GM21737 (cell line): ENCODE results near the gene DMRTB1.
"Not testable (repeated sequence)": the region's sequence is repeated elsewhere in the genome, so short reads cannot be mapped to it uniquely, and the experiment has no call there.

Source experiments
- ATAC-seq: cut with Tn5 transposase; IDR thresholded peaks from one replicate; pipeline ENCODE4 v1.9.1; 2021; ENCODE audit warnings: mild to moderate bottlenecking, moderate library complexity; ENCODE audit not compliant: unreplicated experiment

DMRTB1 gene

DNA sequence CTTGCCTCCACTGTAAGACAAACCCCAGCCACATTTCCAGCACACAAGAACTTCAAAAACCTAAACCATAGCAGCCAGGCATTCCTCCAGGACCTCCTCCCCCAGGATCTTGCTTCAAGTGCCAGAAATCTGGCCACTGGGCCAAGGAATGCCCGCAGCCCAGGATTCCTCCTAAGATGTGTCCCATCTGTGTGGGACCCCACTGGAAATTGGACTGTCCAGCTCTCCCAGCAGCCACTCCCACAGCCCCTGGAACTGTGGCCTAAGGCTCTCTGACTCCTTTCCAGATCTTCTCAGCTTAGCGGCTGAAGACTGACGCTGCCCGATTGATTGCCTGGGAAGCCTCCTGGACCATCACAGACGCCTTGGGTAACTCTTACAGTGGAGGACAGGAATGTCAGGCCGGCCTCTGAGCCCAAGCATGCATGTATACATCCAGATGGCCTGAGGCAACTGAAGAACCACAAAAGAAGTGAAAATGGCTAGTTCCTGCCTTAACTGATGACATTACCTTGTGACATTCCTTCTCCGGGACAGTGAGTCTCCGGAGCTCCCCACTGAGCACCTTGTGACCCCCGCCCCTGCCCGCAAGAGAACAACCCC lies 24.7 kb upstream of the DMRTB1 start:
- ATAC-seq, result not testable (repeated sequence)

DNA sequence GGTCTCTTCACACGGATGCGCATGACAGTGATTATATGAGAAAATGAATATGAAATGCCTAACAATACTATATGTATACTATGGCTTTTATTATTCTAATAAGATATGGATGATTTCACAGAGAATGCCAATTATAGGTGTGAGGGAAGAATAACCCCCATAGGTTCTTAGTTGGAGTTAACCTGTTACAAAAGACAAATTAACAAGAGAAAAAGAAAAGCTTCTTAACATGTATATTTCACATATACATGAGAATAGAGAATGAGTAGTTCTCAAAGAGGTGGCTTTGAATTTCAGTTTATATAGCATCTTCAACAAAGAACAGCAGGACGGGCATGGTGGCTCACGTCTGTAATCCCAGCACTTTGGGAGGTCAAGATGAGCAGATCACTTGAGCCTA lies 24.0 kb upstream of the DMRTB1 start:
- no peak for ATAC-seq

GRCh38 chr1:53438427-53439336 lies 20.5 kb upstream of the DMRTB1 start:
- no peak for ATAC-seq

GRCh38 chr1:53439337-53440207 lies 19.6 kb upstream of the DMRTB1 start:
- no peak for ATAC-seq

- ATAC-seq, result no peak
Measured at GRCh38 chr1:53440633-53441032, 18.6 kb upstream of the DMRTB1 start.

DNA sequence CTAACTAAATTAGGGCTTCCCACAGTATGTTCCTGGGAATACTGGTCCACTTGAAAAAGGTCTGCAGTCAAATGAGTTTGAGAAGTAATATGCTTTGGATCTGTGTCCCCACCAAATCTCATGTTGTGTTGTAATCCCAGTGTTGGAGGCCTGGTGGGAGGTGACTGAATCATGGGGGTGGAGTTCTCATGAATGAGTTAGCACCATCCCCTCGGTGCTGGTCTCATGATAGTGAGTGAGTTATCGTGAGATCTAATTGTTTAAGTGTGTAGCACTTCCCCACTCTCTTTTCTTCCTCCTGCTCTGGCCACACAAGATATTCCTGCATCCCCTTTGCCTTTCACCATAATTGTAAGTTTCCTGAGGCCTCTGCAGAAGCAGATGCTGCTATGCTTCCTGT lies 16.9 kb upstream of the DMRTB1 start:
- ATAC-seq, result no peak

DNA sequence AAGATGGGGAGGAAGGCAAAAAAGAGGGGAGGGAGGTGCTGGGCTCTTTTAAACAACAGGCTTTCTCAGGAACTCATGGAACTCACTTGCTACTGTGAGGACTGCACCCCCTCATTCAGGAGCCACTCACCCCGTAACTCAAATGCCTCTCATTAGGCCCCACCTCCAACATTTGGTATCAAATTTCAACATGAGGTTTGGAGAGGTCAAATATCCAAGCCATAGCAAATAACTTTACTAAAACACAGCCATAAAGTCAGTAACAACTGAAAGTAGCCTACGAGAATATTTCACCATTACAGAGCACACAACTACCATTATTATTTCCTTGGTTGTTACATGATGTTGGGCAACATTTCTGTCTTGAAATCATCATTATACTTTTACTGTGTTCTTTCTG lies 13.1 kb upstream of the DMRTB1 start:
- no peak for ATAC-seq

DNA sequence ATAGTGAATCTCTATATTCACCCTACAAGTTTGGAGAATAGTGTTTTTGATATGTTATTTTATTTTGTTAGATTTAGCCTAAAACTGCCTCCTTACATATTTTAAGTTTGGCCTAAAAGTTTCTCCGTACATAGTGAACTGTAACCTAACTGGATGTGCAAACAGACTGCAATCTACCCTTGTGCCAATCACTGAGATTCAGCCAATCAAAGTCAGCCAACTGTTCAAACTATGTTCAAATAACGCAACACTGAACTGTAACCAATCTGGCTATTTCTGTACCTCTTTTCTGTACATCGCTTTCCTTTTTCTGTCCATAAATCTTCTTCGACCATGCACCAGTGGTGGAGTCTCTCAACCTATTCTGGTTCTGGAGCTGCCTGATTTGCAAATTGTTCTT lies 11.8 kb upstream of the DMRTB1 start:
- no peak for ATAC-seq

DNA sequence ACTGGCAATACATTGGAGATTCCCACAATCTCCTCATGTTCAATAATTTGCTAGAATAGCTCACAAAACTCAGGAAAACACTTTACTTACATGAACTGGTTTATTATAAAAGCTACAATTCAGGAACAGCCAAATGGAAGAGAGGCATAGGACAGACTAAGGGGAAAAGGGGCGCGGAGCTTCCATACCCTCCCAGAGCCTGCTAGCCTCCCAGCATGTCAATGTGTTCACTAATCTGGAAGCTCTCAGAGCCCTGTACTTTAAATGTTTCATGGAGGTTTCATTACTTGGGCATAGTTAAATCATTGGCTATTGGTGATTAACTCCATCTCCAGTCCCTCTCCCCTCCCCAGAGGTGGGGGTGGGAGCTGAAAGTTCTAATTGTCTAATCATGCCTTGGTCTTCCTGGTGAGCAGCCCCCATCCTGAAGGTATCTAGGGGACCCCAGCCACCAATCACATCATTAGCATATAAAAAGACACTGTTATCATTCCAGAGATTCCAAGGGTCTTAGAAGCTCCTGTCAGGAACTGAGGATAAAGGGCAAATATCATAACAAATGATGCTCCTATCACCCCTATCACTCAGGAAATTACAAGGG lies 10.9 kb upstream of the DMRTB1 start:
- ATAC-seq, result no peak

DNA sequence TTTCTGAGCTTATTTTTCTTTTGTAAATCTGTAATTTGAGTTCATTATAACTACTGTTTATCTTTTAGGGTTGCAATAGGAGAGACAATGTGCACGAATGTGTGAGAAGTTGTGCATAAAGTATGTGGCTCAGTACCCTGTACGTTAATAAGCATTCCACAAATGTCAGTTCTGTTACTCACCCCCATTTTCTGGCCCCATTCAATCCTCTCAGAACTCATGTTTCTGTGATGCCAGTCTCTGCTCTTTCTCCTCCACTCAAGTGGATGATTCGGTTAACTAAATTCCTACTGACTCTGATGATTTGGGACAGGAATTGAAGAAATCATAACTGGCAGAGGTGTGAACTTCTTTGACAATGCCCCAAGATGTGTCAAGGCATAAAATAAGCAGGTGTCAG lies 10.2 kb upstream of the DMRTB1 start:
- no peak for ATAC-seq

GRCh38 chr1:53449693-53450092 lies 9.5 kb upstream of the DMRTB1 start:
- ATAC-seq, result no peak

DNA sequence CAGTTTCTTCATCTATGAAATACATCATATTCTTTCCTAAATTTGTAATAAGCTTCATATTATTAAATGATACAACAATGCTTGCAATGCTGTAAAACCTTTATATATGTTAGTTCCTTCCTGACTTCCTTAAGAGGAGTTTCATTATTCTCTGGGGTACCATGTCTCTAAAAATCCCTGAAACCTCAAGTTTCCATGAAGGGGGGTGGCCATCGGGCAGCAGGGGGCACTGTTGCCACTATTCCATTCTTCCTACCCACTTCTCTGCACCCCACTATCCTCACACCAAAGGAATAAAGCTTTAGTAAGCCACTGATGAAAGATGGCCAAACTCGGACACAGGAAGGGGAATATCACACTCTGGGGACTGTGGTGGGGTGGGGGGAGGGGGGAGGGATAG lies 9.0 kb upstream of the DMRTB1 start:
- ATAC-seq, result no peak

DNA sequence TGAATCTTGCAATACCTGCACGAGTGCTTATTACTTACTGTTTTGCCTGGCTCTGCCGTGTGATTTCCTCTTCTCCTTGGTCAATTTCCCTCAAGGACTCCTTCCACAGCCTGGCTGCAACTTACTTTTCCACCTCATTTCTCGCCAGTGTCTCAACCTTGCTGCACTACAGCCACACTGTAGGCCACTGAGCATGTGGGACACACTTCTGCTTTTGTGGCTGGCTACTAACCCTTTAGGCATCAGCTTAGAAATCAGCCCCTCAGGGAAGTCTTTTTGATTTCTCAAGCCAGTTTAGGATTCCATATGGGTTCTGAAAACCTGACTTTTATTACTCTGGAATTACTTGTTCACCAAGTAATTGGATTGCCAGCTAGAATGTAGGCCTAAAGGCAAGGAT lies 5.2 kb upstream of the DMRTB1 start:
- ATAC-seq, result no peak

DNA sequence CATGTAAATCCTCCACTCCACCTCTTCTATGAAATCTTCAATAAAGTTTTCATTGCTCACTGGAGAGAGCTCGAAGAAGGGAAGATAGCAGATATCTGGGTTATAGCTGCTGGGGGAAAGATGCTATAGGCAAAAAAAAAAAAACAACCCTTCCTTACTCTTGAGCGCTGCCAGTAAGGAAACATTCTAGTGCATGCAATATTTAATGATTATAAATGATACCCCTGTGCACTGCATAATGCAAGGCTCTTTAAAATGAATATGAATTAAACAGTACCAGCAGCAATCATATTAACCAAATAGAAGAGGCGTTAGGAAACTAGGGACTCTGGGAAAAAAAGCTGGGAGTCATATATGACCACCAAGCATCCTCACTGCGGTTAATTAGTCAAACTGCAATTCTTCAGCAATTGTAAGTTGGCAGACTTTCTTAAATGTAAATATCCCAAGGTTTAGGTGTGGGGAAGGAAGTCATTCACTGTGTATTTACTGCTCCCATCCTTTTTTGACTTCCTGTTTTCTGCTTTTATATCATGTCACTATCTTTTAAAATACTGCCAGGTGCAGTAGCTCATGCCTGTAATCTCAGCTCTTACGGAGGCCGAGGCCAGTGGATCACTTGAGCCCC lies 3.7 kb upstream of the DMRTB1 start:
- no peak for ATAC-seq

DNA sequence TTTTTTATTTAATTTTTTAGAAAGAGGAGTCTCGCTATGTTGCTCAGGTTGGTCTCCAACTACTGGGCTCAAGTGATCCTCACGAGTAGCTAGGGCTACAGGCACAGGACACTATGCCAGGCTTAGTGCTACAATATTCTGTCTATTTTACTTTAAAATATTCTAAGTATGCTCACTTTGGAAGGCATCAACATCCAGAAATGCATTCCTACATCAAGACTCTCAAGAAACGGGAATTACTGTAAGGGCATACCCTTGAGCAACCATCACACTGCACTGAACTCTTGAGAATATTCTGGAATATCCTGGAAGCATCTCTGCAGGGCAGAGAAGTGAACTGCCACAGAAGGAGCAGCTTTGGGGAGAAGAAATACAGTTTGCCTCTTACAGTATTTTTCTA lies 565 bp upstream of the DMRTB1 start:
- ATAC-seq, result no peak

- no peak for ATAC-seq
Measured at GRCh38 chr1:53460211-53460634, 1.0 kb downstream of the DMRTB1 start.

GRCh38 chr1:53460666-53461322 lies 1.6 kb downstream of the DMRTB1 start:
- no peak for ATAC-seq

DNA sequence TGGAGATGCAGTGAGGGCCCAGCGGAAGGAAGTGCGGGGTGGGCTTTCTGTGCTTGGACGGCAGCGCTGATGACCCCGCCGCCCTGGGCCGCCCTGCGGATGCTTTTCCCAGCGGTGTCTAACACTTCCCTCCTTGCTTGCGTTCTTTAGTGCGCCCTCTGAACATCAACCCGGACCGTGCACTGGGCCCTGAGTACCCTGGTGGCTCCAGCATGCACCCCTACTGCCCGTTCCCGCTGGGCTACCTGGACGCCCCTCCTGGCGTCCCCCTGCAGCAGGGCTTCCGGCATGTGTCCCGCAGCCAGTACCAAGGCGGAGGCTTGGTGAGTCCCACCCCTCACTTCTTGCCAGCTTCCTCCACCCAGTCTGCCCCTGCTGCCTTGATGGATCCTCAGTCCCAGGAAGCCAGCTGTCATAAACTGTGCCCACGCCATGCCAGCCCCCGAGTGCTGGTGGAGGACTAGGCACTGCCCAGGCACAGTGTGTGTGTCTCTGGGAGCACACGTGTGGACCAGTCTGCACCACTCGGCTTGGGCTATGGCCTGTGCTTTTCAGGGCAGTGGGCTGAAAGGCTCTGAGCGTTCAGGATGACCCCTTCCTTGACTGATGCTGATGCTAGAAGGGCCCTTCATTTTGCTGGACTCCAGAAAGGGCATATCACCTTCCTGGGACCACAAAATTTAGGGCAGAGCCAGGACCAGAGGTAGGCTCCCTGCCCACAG lies 2.3 kb downstream of the DMRTB1 start:
- no peak for ATAC-seq

DNA sequence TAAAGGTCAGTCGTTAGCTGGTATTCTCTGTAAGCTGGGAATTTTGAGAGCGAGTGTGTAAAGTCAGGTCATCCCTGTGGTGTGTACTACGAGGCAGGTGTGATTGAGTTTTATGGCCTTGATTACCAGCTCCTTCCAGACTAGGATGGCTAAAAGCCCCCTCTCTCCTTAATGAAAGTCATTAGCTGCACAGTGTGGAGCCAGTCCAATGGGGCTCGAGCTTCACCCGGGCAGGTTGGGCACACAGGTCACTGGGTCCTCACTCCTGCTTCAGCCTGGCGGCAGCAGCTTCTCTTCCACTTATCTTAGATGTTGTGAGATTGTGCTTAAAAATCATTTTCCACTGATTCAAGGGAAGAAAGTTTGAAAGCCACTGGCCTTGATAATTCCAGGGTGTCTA lies 3.0 kb downstream of the DMRTB1 start:
- ATAC-seq, result no peak
